Activated CD4-positive, alpha-beta T cell treated with anti-CD3 and anti-CD28 coated beads, Interleukin-2, amount 10 ng/mL, durations not matched to agents 24 days and 14 days (primary cell): ENCODE data around the gene BANF2. TPM values are rescaled to one million over a fixed set of nuclear protein-coding genes. Genes with fewer than 3 reads are reported as not detected.
"Not testable (repeated sequence)": the region's sequence is repeated elsewhere in the genome, so short reads cannot be mapped to it uniquely, and the experiment has no call there.

Experiments
- DNase-seq: peaks from one replicate; pipeline ENCODE4 v3.0.0; 2022
- H3K27ac Mint-ChIP-seq: one replicate; pipeline ENCODE4 v1.8.0; 2022; ENCODE audit warnings: mild to moderate bottlenecking, mixed read lengths
- H3K27me3 Mint-ChIP-seq: one replicate; pipeline ENCODE4 v1.8.0; 2022; ENCODE audit warnings: mixed read lengths
- H3K36me3 Mint-ChIP-seq: one replicate; pipeline ENCODE4 v1.8.0; 2022; ENCODE audit warnings: low read depth, mild to moderate bottlenecking, mixed read lengths
- H3K4me1 Mint-ChIP-seq: one replicate; pipeline ENCODE4 v1.8.0; 2021; ENCODE audit warnings: mixed read lengths
- H3K4me3 Mint-ChIP-seq: one replicate; pipeline ENCODE4 v1.8.0; 2022; ENCODE audit warnings: mild to moderate bottlenecking, moderate library complexity, mixed read lengths
- H3K9me3 Mint-ChIP-seq: one replicate; pipeline ENCODE4 v1.8.0; 2021; ENCODE audit warnings: mixed read lengths
- intact Hi-C: fragments of 100-400 bp; cut with micrococcal nuclease; formaldehyde crosslinking; loops from one replicate; pipeline ENCODE4 v1.15.1; 2023
- total RNA-seq: library from RNA; stranded (reverse); gene quantifications from 2 replicates; pipeline ENCODE4 v1.2.3, GENCODE V29; 2022

BANF2 gene
- total RNA-seq, 1 donor from 2014 or later = not detected

DNA sequence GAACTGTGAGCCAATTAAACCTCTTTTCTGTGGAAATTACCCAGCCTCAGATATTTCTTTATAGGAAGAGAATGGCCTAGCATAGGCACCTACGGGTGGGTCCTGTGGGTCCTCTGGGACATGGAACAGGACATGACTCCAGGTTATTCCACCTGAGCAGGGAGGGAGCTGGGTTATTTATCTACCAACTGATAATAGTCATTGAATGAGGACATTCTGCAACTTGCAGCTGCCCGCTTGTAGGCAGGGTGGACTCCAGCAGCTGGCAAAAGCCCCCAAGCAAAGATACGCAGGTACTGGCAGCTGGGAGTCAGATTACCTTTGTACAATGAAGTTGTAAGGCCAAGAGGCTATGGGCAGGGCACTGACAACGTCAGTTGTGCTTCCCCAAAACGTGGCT, 1.4 kb upstream of the BANF2 start:
- H3K27ac Mint-ChIP-seq = no peak overlapping the region
- intact Hi-C loops = no loop called here
- DNase-seq = no peak
- peaks cover 8% of the 10 kb centered on the region for H3K27me3 Mint-ChIP-seq
- H3K36me3 Mint-ChIP-seq = no peaks in the 10 kb centered on the region
- H3K9me3 Mint-ChIP-seq = no peaks in the 10 kb centered on the region
- no peaks in the 10 kb centered on the region for H3K4me1 Mint-ChIP-seq
- H3K4me3 Mint-ChIP-seq = no peak overlapping the region

DNA sequence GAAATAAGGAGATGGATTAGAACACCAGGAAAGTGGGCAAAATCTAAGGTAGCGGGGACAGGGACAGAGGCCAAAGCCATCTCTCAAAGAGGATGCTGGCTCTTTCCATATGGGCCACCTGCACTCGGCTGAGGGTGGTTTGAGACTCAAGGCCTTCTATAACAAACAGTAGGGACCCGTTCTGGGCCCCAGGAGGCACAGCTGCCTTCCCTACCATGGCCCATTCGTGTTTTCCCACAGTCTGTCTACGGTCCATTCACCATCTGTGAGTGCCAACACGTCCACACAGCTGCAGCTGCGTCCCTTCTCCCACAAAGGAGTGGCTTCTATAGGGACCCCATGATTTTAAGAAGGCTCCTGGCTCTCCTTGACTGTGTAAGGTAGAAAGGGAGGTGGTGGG, 871 bp downstream of the BANF2 start:
- intact Hi-C loops = no loop called here
- DNase-seq = no peak
- no peak overlapping the region for H3K27ac Mint-ChIP-seq

DNA sequence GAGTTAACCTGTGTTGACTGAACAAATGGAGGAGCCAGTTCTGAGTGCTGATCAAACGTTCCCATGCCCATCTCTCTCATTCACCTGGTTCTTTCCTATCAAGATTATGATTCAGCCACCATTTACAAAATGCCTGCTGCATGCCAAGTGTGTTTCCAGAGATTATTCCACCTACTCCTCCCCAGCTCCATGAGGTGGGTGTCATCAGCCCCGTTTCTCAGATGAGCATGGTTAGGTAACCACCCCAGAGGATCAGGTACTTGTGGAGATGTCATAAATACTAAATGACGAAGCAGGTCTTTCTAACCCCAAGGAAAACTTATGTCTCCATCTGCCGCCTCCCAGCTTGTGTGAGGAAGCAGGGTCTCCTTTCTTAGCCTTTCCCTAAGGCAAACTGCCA, 2.1 kb downstream of the BANF2 start:
- no peaks in the 10 kb centered on the region for H3K36me3 Mint-ChIP-seq
- no peaks in the 10 kb centered on the region for H3K4me1 Mint-ChIP-seq
- H3K27ac Mint-ChIP-seq = no peak overlapping the region
- no peaks in the 10 kb centered on the region for H3K27me3 Mint-ChIP-seq
- intact Hi-C loops = no loop called here
- H3K4me3 Mint-ChIP-seq = no peak overlapping the region
- DNase-seq = no peak
- H3K9me3 Mint-ChIP-seq = no peaks in the 10 kb centered on the region

More for the DNA sequence above, 871 bp downstream of the BANF2 start:
- Mint-ChIP-seq H3K9me3 (no peaks in the 10 kb centered on the region), H3K4me1 (no peaks in the 10 kb centered on the region), H3K36me3 (no peaks in the 10 kb centered on the region), H3K4me3 (no peak overlapping the region), H3K27me3 (peaks cover 2% of the 10 kb centered on the region)

- no peak overlapping the region for H3K27ac Mint-ChIP-seq
- intact Hi-C loops = no loop called here
Observed at GRCh38 chr20:17704589-17705317, 5.0 kb downstream of the BANF2 start.

DNA sequence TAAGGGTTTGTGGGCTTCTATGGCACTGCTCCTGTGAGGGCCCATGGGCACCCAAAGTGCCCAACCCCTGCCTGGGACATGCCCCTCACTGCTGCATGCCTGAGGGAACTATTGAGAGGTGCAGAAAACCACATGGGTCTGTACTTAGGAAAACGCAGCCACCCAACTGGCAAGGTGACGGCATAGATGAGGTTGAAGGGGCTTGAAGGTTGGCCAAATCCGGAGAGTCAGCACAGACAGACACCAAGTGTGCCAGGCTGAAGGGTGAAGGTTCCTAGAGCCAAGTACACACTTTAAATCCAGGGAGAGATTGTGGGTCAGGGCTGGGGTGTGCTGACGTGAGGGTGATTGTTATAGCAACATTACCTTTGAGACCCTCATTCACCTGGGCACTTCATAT, 6.2 kb downstream of the BANF2 start:
- intact Hi-C loops = no loop called here
- Mint-ChIP-seq H3K9me3 (no peaks in the 10 kb centered on the region), H3K27me3 (no peaks in the 10 kb centered on the region), H3K36me3 (no peaks in the 10 kb centered on the region), H3K27ac (no peak overlapping the region), H3K4me1 (no peaks in the 10 kb centered on the region), H3K4me3 (no peak overlapping the region)
- no peak for DNase-seq

More at GRCh38 chr20:17704589-17705317, 5.0 kb downstream of the BANF2 start:
- DNase-seq = no peak
- H3K4me1 Mint-ChIP-seq = no peaks in the 10 kb centered on the region
- H3K9me3 Mint-ChIP-seq = no peaks in the 10 kb centered on the region
- no peak overlapping the region for H3K4me3 Mint-ChIP-seq
- no peaks in the 10 kb centered on the region for H3K36me3 Mint-ChIP-seq
- no peaks in the 10 kb centered on the region for H3K27me3 Mint-ChIP-seq

- H3K4me3 Mint-ChIP-seq = no peak overlapping the region
- intact Hi-C loops = no loop called here
Observed at GRCh38 chr20:17706632-17707031, 6.9 kb downstream of the BANF2 start.

DNA sequence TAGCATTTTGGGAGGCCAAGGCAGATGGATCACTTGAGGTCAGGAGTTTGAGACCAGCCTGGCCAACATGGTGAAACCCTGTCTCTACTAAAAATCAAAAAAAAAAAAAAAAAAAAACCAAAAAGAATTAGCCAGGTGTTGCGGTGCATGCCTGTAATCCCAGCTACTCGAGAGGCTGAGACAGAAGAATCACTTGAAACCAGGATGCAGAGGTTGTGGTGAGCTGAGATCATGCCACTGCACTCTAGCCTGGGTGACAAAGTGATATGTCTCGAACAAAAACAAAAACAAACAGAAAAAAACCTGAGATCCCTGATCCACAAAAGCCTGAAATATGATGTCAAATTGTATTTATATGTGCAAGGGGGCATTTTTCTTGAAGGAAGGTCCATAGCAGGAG, 8.2 kb downstream of the BANF2 start:
- DNase-seq, H3K9me3 Mint-ChIP-seq, H3K36me3 Mint-ChIP-seq, H3K27me3 Mint-ChIP-seq, intact Hi-C loops, H3K4me1 Mint-ChIP-seq, H3K4me3 Mint-ChIP-seq, H3K27ac Mint-ChIP-seq: not testable (repeated sequence)

More at GRCh38 chr20:17706632-17707031, 6.9 kb downstream of the BANF2 start:
- no peaks in the 10 kb centered on the region for H3K9me3 Mint-ChIP-seq
- no peaks in the 10 kb centered on the region for H3K36me3 Mint-ChIP-seq
- no peak for DNase-seq
- H3K27me3 Mint-ChIP-seq = no peaks in the 10 kb centered on the region
- H3K27ac Mint-ChIP-seq = no peak overlapping the region
- no peaks in the 10 kb centered on the region for H3K4me1 Mint-ChIP-seq

GRCh38 chr20:17708675-17709360, 9.1 kb downstream of the BANF2 start:
- H3K4me1 Mint-ChIP-seq = no peaks in the 10 kb centered on the region
- intact Hi-C loops = no loop called here
- no peaks in the 10 kb centered on the region for H3K36me3 Mint-ChIP-seq
- H3K4me3 Mint-ChIP-seq = no peak overlapping the region
- H3K27ac Mint-ChIP-seq = no peak overlapping the region
- peaks cover 5% of the 10 kb centered on the region for H3K27me3 Mint-ChIP-seq
- DNase-seq = no peak
- H3K9me3 Mint-ChIP-seq = no peaks in the 10 kb centered on the region

GRCh38 chr20:17709361-17710293, 9.9 kb downstream of the BANF2 start:
- H3K4me3 Mint-ChIP-seq = no peak overlapping the region
- H3K27ac Mint-ChIP-seq = no peak overlapping the region
- no peaks in the 10 kb centered on the region for H3K9me3 Mint-ChIP-seq
- no peaks in the 10 kb centered on the region for H3K4me1 Mint-ChIP-seq
- H3K36me3 Mint-ChIP-seq = no peaks in the 10 kb centered on the region
- DNase-seq = no peak
- H3K27me3 Mint-ChIP-seq = peaks cover 5% of the 10 kb centered on the region
- intact Hi-C loops = no loop called here

- H3K27me3 Mint-ChIP-seq = peaks cover 5% of the 10 kb centered on the region
- no peak overlapping the region for H3K27ac Mint-ChIP-seq
- H3K4me3 Mint-ChIP-seq = no peak overlapping the region
- intact Hi-C loops = no loop called here
- H3K9me3 Mint-ChIP-seq = no peaks in the 10 kb centered on the region
- no peak for DNase-seq
- H3K36me3 Mint-ChIP-seq = no peaks in the 10 kb centered on the region
- no peaks in the 10 kb centered on the region for H3K4me1 Mint-ChIP-seq
Observed at GRCh38 chr20:17710379-17711266, 10.9 kb downstream of the BANF2 start.

- intact Hi-C loops = no loop called here
- H3K27ac Mint-ChIP-seq = no peak overlapping the region
- H3K4me3 Mint-ChIP-seq = no peak overlapping the region
- H3K27me3 Mint-ChIP-seq = peaks cover 5% of the 10 kb centered on the region
- DNase-seq = no peak
- no peaks in the 10 kb centered on the region for H3K9me3 Mint-ChIP-seq
- no peaks in the 10 kb centered on the region for H3K4me1 Mint-ChIP-seq
- H3K36me3 Mint-ChIP-seq = no peaks in the 10 kb centered on the region
Observed at GRCh38 chr20:17711267-17711627, 11.5 kb downstream of the BANF2 start.

GRCh38 chr20:17712201-17712600, 12.4 kb downstream of the BANF2 start:
- H3K4me1 Mint-ChIP-seq = no peaks in the 10 kb centered on the region
- DNase-seq = no peak
- H3K27me3 Mint-ChIP-seq = peaks cover 7% of the 10 kb centered on the region
- H3K9me3 Mint-ChIP-seq = no peaks in the 10 kb centered on the region
- no peak overlapping the region for H3K27ac Mint-ChIP-seq
- intact Hi-C loops = no loop called here
- no peaks in the 10 kb centered on the region for H3K36me3 Mint-ChIP-seq
- H3K4me3 Mint-ChIP-seq = no peak overlapping the region

- DNase-seq = no peak
- intact Hi-C loops = no loop called here
- peaks cover 7% of the 10 kb centered on the region for H3K27me3 Mint-ChIP-seq
- no peaks in the 10 kb centered on the region for H3K4me1 Mint-ChIP-seq
- H3K9me3 Mint-ChIP-seq = no peaks in the 10 kb centered on the region
- no peak overlapping the region for H3K27ac Mint-ChIP-seq
- no peak overlapping the region for H3K4me3 Mint-ChIP-seq
- H3K36me3 Mint-ChIP-seq = no peaks in the 10 kb centered on the region
Observed at GRCh38 chr20:17712708-17713107, 12.9 kb downstream of the BANF2 start.
